Caco-2 (cell line): ENCODE results near the gene ZNF544. TPM values are rescaled to one million over a fixed set of nuclear protein-coding genes. Genes with fewer than 3 reads are reported as not detected.

Experiments used
- Bru-seq: library from RNA; stranded (reverse); fragments of 400-500 nt; gene quantifications from one replicate; lab custom pipeline; 2021; lab: Mats Ljungman, UMichigan
- BruChase-seq, 2 experiments: library from RNA; stranded (reverse); fragments of 400-500 nt; gene quantifications; one replicate each; lab custom pipeline; 2021; lab: Mats Ljungman, UMichigan
- BruUV-seq: library from RNA; stranded (reverse); fragments of 400-500 nt; replicated peaks from 2 replicates; lab custom pipeline; 2021; lab: Mats Ljungman, UMichigan
- CTCF ChIA-PET: fragments of 300-600 bp; sonication (Branson Sonifier 250); formaldehyde crosslinking; loops from one replicate; lab custom pipeline; 2022; ENCODE audit warnings: antibody characterized with exemption; lab: Charles Lee
- POLR2A ChIA-PET: fragments of 300-600 bp; sonication (Branson Sonifier 250); formaldehyde crosslinking; loops from one replicate; lab custom pipeline; 2022; ENCODE audit warnings: antibody characterized with exemption; lab: Charles Lee
- DNase-seq, 2 experiments: peaks; one replicate each; pipeline versions ENCODE4 v3.0.0 to v3.0.0-alpha.2; 2020 to 2022
- H3K27me3 ChIP-seq: replicated peaks from 2 replicates; pipeline ENCODE4 v1.6.0; 2011; ENCODE audit warnings: low read length; ENCODE audit not compliant: control insufficient read depth, insufficient read depth
- H3K36me3 ChIP-seq: 2 replicates; pipeline ENCODE4 v1.5.1; 2011; ENCODE audit warnings: low read length; ENCODE audit not compliant: control insufficient read depth, insufficient read depth
- H3K4me1 ChIP-seq: fragments of 250-450 bp; sonication (Bioruptor Pico); 2 replicates; pipeline ENCODE4 v1.5.1; 2020; ENCODE audit warnings: mild to moderate bottlenecking
- H3K4me3 ChIP-seq: 2 replicates; pipeline ENCODE4 v1.5.1; 2011; ENCODE audit warnings: low read depth, mild to moderate bottlenecking, control low read depth, low read length
- H3K9me3 ChIP-seq: fragments of 250-450 bp; sonication (Bioruptor Pico); 2 replicates; pipeline ENCODE4 v1.5.1; 2020; ENCODE audit warnings: mild to moderate bottlenecking, moderate library complexity
- H3K27ac Mint-ChIP-seq: one replicate; pipeline ENCODE4 v1.8.0; 2022; ENCODE audit warnings: mixed read lengths; ENCODE audit not compliant: unreplicated experiment
- H3K27me3 Mint-ChIP-seq: one replicate; pipeline ENCODE4 v1.8.0; 2022; ENCODE audit warnings: mixed read lengths; ENCODE audit not compliant: insufficient read depth, unreplicated experiment
- H3K36me3 Mint-ChIP-seq: one replicate; pipeline ENCODE4 v1.8.0; 2022; ENCODE audit warnings: mild to moderate bottlenecking, mixed read lengths; ENCODE audit not compliant: insufficient read depth, unreplicated experiment
- H3K4me1 Mint-ChIP-seq: one replicate; pipeline ENCODE4 v1.8.0; 2022; ENCODE audit warnings: low read depth, mixed read lengths; ENCODE audit not compliant: unreplicated experiment
- H3K4me3 Mint-ChIP-seq: one replicate; pipeline ENCODE4 v1.8.0; 2022; ENCODE audit warnings: mild to moderate bottlenecking, moderate library complexity, mixed read lengths; ENCODE audit not compliant: unreplicated experiment
- H3K9me3 Mint-ChIP-seq: one replicate; pipeline ENCODE4 v1.8.0; 2022; ENCODE audit warnings: mixed read lengths; ENCODE audit not compliant: unreplicated experiment
- CTCF ChIP-seq, 2 experiments: fragments of 200-600 bp in 1 of 2; IDR thresholded peaks; 1 replicate in 1 of 2; 2 replicates in 1 of 2; pipeline versions ENCODE4 v1.5.1 to v1.8.0; 2011 to 2022; ENCODE audit warnings: antibody characterized with exemption in 1 of 2, control low read depth in 1 of 2, inconsistent platforms in 1 of 2, low read depth in 1 of 2, low read length in 1 of 2, mild to moderate bottlenecking in 1 of 2, moderate library complexity in 1 of 2; ENCODE audit not compliant: insufficient read depth in 1 of 2, severe bottlenecking in 1 of 2, unreplicated experiment in 1 of 2
- intact Hi-C: fragments of 100-400 bp; cut with micrococcal nuclease; formaldehyde crosslinking; loops from one replicate; pipeline ENCODE4 v1.10.0; 2022; ENCODE audit not compliant: unreplicated experiment
- long read RNA-seq: library from polyadenylated mRNA; stranded (forward); transcript quantifications from one replicate; pipeline ENCODE4 v2.0.0, GENCODE V29; 2022
- total RNA-seq: library from RNA; stranded (reverse); gene quantifications from 2 replicates; pipeline ENCODE4 v1.2.3, GENCODE V29; 2022

ZNF544 gene
- total RNA-seq (48.7 and 53.8 TPM in 2 replicates), Bru-seq, nascent RNA (percentile 87 among the genes with signal in this experiment), BruChase-seq, experiment 1, labeled RNA remaining after a 2-hour chase (percentile 97 among the genes with signal in this experiment), BruChase-seq, experiment 2, labeled RNA remaining after a 6-hour chase (percentile 94 among the genes with signal in this experiment)
- long read RNA-seq, transcript ZNF544-213 (7 exons, 3,587 nt), result major isoform, 5 of 30 reads
- long read RNA-seq, partial matches to known transcripts, result 3 of 30 reads
- long read RNA-seq, other reads (novel, unspliced or antisense), result 21 of 30 reads

DNA sequence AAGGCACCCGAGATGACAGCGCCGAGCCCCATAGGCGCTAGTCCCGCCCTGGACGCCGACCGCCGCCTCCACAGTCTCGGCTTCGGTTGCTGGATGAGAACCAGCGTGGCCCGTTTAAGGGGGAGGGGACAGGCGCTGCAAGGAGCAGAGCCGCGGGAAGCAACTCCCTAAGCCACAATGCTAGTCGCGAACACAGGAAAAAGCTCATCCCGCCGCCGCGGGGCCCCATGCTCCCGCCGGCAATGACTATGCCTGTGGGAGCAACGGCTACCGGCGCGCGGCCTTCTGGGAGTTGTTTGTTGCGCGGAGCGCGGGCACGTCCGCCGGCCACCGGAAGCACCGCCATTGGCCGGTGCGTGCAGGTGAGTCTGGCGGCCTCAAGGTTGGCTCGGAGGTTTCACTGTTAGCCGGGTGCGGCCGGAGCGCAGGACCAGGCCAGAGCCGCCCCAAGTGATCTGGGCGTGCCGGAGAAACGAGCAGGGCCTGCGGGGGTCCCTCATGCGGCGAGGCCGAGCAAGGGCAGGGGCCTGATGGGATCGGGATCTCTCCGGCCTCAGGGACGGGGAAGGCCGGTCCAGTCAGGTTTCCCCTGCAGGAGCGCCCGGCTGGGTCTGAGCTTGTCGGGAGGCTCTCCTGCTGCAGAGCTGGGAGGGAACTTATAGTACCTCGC lies at the start of gene ZNF544:
Gene ZNF544, plus strand, starts transcription at position 330 of the 670 bp plus-strand sequence. CDS start 15,110 bp downstream, outside the sequence.
- no TSS peak for BruUV-seq
- Histone ChIP-seq H3K9me3 (peaks cover 33% of the 10 kb centered on the region), H3K27me3 (no peaks in the 10 kb centered on the region), H3K4me3 (peak within 1 kb of the TSS; percentile 66), H3K4me1 (peaks cover 5% of the 10 kb centered on the region; the same call in 1 of the 2 replicates), H3K36me3 (peaks cover 20% of the 10 kb centered on the region)
- Mint-ChIP-seq H3K27ac (peak within 1 kb of the TSS; percentile 99), H3K9me3 (peaks cover 40% of the 10 kb centered on the region), H3K4me1 (peaks cover 7% of the 10 kb centered on the region), H3K36me3 (peaks cover 63% of the 10 kb centered on the region), H3K27me3 (no peaks in the 10 kb centered on the region), H3K4me3 (peak within 1 kb of the TSS; percentile 96)
- ChIA-PET POLR2A (interaction anchor here (0.6 to 1.0 kb wide), 2 partner anchors 20 to 46 kb away, joined by 3 to 5 read pairs; partner anchors contain the start of gene ZNF274), CTCF (no interaction called here)
- peak; percentile 86 to 88 for DNase-seq
- intact Hi-C loops, result loop anchor here (2.0 to 10.0 kb wide), 3 partner anchors 46 to 76 kb away; partner anchors contain the start of genes ERVK3-1, ZNF274 and ZNF8
- TF ChIP-seq CTCF (IDR thresholded peaks at IDR 0.05; ENCODE audit: insufficient read depth in 1 of 2, low read depth in 1 of 2, low read length in 1 of 2, severe bottlenecking in 1 of 2, unreplicated experiment in 1 of 2), result peak; percentile 15 to 18

DNA sequence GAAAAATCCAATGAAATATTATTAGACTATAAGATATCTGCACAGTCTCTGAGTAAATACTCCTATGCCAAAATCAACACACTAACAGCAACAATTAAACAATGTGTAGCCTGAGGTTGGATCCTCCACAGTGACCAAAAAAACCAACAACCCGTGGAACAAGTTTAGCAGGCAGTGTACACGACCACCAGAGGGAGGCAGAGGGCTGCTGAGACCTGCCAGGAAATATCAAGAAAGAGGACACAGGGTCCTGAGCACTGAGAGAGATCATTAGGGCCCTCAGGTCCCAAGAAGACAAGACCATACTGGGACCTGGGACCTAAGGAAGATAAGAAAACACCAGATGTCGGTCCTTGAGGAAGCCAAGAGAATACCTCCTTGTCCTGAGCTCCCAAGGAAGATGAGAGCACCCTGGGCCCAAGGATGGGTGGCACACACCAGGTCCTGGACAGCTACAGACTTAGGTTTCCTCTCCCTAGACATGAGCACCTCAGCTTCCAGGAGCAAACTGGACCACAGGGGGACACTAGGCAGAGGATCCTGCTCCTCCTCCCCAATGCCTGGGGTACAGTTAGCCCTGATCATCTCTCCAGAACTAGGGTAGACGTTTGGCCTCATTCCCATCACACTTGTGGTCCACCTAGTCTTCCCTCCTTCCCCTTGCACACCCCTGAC lies 46.7 kb upstream of the ZNF544 start:
- Mint-ChIP-seq H3K27ac (peak overlapping the region; percentile 95), H3K9me3 (peaks cover 25% of the 10 kb centered on the region), H3K4me3 (peak overlapping the region; percentile 86), H3K4me1 (no peaks in the 10 kb centered on the region), H3K36me3 (peaks cover 79% of the 10 kb centered on the region), H3K27me3 (no peaks in the 10 kb centered on the region)
- peak overlapping the region; percentile 72 for H3K4me3 ChIP-seq
- 0 out of 2 replicates have a peak, but pooled peaks cover 3% of the 10 kb centered on the region for H3K4me1 ChIP-seq
- BruUV-seq, result TSS peak; percentile 37
- intact Hi-C loops, result loop anchor here (2.0 to 5.0 kb wide), 3 partner anchors 47 to 179 kb away; partner anchors contain the start of genes ZNF544, ZNF606 and ZNF8
- peak; percentile 69 to 70 for DNase-seq
- H3K9me3 ChIP-seq, result peaks cover 65% of the 10 kb centered on the region
- no peaks in the 10 kb centered on the region for H3K27me3 ChIP-seq
- ChIA-PET CTCF (no interaction called here), POLR2A (interaction anchor here (1.7 kb wide), 1 partner anchor 181 kb away, joined by 4 read pairs; the partner anchor contains the start of gene ZNF497)
- peaks cover 6% of the 10 kb centered on the region; the same call in 1 of the 2 replicates for H3K36me3 ChIP-seq
- TF ChIP-seq CTCF (IDR thresholded peaks at IDR 0.05; ENCODE audit: insufficient read depth in 1 of 2, low read depth in 1 of 2, low read length in 1 of 2, severe bottlenecking in 1 of 2, unreplicated experiment in 1 of 2), result peak; percentile 52 to 69
